ENCODE measurements around the gene WNT9A. TPM values are rescaled to one million over a fixed set of nuclear protein-coding genes. Genes with fewer than 3 reads are reported as not detected.

Gene WNT9A
- total RNA-seq, 2 experiments from 2014 or later = not detected

GRCh38 chr1:227913764-227914721, 33.7 kb downstream of the WNT9A start:
- TF ChIP-seq CTCF (conservative IDR thresholded peaks at IDR 0.05; ENCODE audit: low read length) = no peak
- no peak for TF ChIP-seq EZH2phosphoT487 (IDR thresholded peaks at IDR 0.05; ENCODE audit: borderline replicate concordance, low read depth, low read length)
- Histone ChIP-seq H3K4me3 (ENCODE audit: low read depth, low read length, poor library complexity, severe bottlenecking) (no peak overlapping the region), H3K36me3 (ENCODE audit: insufficient read depth, low read length) (no peaks in the 10 kb centered on the region), H3K4me2 (ENCODE audit: low read length) (no peak overlapping the region), H4K20me1 (ENCODE audit: insufficient read depth, low read length) (no peaks in the 10 kb centered on the region), H3K79me2 (ENCODE audit: insufficient read depth, low read depth, low read length) (no peaks in the 10 kb centered on the region), H2AFZ (ENCODE audit: low read length) (no peak overlapping the region), H3K9me3 (ENCODE audit: low read length) (no peaks in the 10 kb centered on the region), H3K9me2 (ENCODE audit: insufficient read depth, low read length) (no peaks in the 10 kb centered on the region), H3K27ac (ENCODE audit: low read depth, low read length, poor library complexity, severe bottlenecking) (no peak overlapping the region), H3K4me1 (ENCODE audit: insufficient read depth, low read length, poor library complexity, severe bottlenecking) (no peaks in the 10 kb centered on the region)
- ChIA-PET CTCF (ENCODE audit: unreplicated experiment) (no interaction called here), POLR2A (no interaction called here)
- no TSS peak for BruUV-seq (replicated peaks)
- no peak for DNase-seq (ENCODE audit: low spot score)
- intact Hi-C loops (cut with micrococcal nuclease; ENCODE audit: unreplicated experiment) = no loop called here

- H3K27ac ChIP-seq (ENCODE audit: low read depth, low read length, poor library complexity, severe bottlenecking) = no peak overlapping the region
- intact Hi-C loops (cut with micrococcal nuclease; ENCODE audit: unreplicated experiment) = no loop called here
- H2AFZ ChIP-seq (ENCODE audit: low read length) = no peak overlapping the region
- DNase-seq (ENCODE audit: low spot score) = no peak
- no peak overlapping the region for H3K4me3 ChIP-seq (ENCODE audit: low read depth, low read length, poor library complexity, severe bottlenecking)
- no peaks in the 10 kb centered on the region for H3K36me3 ChIP-seq (ENCODE audit: insufficient read depth, low read length)
- no peaks in the 10 kb centered on the region for H3K79me2 ChIP-seq (ENCODE audit: insufficient read depth, low read depth, low read length)
- ChIA-PET CTCF (ENCODE audit: unreplicated experiment) (no interaction called here), POLR2A (no interaction called here)
- H3K4me2 ChIP-seq (ENCODE audit: low read length) = no peak overlapping the region
- no peaks in the 10 kb centered on the region for H3K9me3 ChIP-seq (ENCODE audit: low read length)
- H4K20me1 ChIP-seq (ENCODE audit: insufficient read depth, low read length) = no peaks in the 10 kb centered on the region
- BruUV-seq (replicated peaks) = no TSS peak
- H3K9me2 ChIP-seq (ENCODE audit: insufficient read depth, low read length) = no peaks in the 10 kb centered on the region
- no peak for TF ChIP-seq EZH2phosphoT487 (IDR thresholded peaks at IDR 0.05; ENCODE audit: borderline replicate concordance, low read depth, low read length)
- no peak for TF ChIP-seq CTCF (conservative IDR thresholded peaks at IDR 0.05; ENCODE audit: low read length)
- no peaks in the 10 kb centered on the region for H3K4me1 ChIP-seq (ENCODE audit: insufficient read depth, low read length, poor library complexity, severe bottlenecking)
These were observed 34.4 kb downstream of the WNT9A start for GRCh38 chr1:227913396-227913763.

- no TSS peak for BruUV-seq (replicated peaks)
- POLR2A ChIA-PET = no interaction called here
These were observed 34.9 kb downstream of the WNT9A start for GRCh38 chr1:227912866-227913265.

More at GRCh38 chr1:227912866-227913265, 34.9 kb downstream of the WNT9A start:
- no peaks in the 10 kb centered on the region for H3K9me2 ChIP-seq (ENCODE audit: insufficient read depth, low read length)
- H3K4me1 ChIP-seq (ENCODE audit: insufficient read depth, low read length, poor library complexity, severe bottlenecking) = no peaks in the 10 kb centered on the region
- H3K9me3 ChIP-seq (ENCODE audit: low read length) = no peaks in the 10 kb centered on the region
- H2AFZ ChIP-seq (ENCODE audit: low read length) = no peak overlapping the region
- H3K36me3 ChIP-seq (ENCODE audit: insufficient read depth, low read length) = no peaks in the 10 kb centered on the region
- TF ChIP-seq CTCF (conservative IDR thresholded peaks at IDR 0.05; ENCODE audit: low read length) (no peak), EZH2phosphoT487 (IDR thresholded peaks at IDR 0.05; ENCODE audit: borderline replicate concordance, low read depth, low read length) (no peak)
- no peak for DNase-seq (ENCODE audit: low spot score)
- no peak overlapping the region for H3K4me3 ChIP-seq (ENCODE audit: low read depth, low read length, poor library complexity, severe bottlenecking)
- CTCF ChIA-PET (ENCODE audit: unreplicated experiment) = no interaction called here
- H4K20me1 ChIP-seq (ENCODE audit: insufficient read depth, low read length) = no peaks in the 10 kb centered on the region
- no peak overlapping the region for H3K27ac ChIP-seq (ENCODE audit: low read depth, low read length, poor library complexity, severe bottlenecking)
- H3K79me2 ChIP-seq (ENCODE audit: insufficient read depth, low read depth, low read length) = no peaks in the 10 kb centered on the region
- H3K4me2 ChIP-seq (ENCODE audit: low read length) = no peak overlapping the region
- intact Hi-C loops (cut with micrococcal nuclease; ENCODE audit: unreplicated experiment) = no loop called here
